Left ventricle myocardium inferior (tissue), 1 donor: Measurements from ENCODE around the gene FUCA2. TPM values are rescaled to one million over a fixed set of nuclear protein-coding genes. Genes with fewer than 3 reads are reported as not detected.

Experiments used
- DNase-seq: peaks from one replicate; pipeline ENCODE4 v3.0.0-alpha.2; 2020
- H3K27ac ChIP-seq: fragments of 200-600 bp; replicated peaks from 2 replicates; pipeline ENCODE4 v1.8.0; 2021
- H3K27me3 ChIP-seq: fragments of 200-600 bp; 2 replicates; pipeline ENCODE4 v1.8.0; 2021; ENCODE audit warnings: low read depth
- H3K36me3 ChIP-seq: fragments of 200-600 bp; 2 replicates; pipeline ENCODE4 v1.8.0; 2021
- H3K4me1 ChIP-seq: fragments of 200-600 bp; 2 replicates; pipeline ENCODE4 v1.8.0; 2021
- H3K4me3 ChIP-seq: fragments of 200-600 bp; 2 replicates; pipeline ENCODE4 v1.8.0; 2021; ENCODE audit warnings: mild to moderate bottlenecking, moderate library complexity
- H3K9me3 ChIP-seq: fragments of 200-600 bp; replicated peaks from 2 replicates; pipeline ENCODE4 v1.8.0; 2021
- CTCF ChIP-seq: fragments of 200-600 bp; IDR thresholded peaks from 2 replicates; pipeline ENCODE4 v1.8.0; 2021; ENCODE audit warnings: antibody characterized with exemption, mild to moderate bottlenecking, borderline replicate concordance
- intact Hi-C: fragments of 100-400 bp; cut with micrococcal nuclease; formaldehyde crosslinking; loops from one replicate; pipeline ENCODE4 v1.11.0; 2022
- total RNA-seq: library from RNA; stranded (reverse); fragmentation: NEBNext Ultra II Directional; extraction: Animal tissue kit (Norgen Biotek cat#: 25700); gene quantifications from one replicate; pipeline ENCODE4 v1.2.1, GENCODE V29; 2021
- donor health status: DM: no; HTN: yes; CAD: no; lungs with severe emphysema.

The FUCA2 gene
- total RNA-seq, 1 donor from 2014 or later: 44.5 TPM

GRCh38 chr6:143506620-143507019 lies 4.9 kb downstream of the FUCA2 start:
- H3K36me3 ChIP-seq: peaks cover 52% of the 10 kb centered on the region

GRCh38 chr6:143506199-143506598 lies 5.3 kb downstream of the FUCA2 start:
- Histone ChIP-seq H3K36me3 (peaks cover 55% of the 10 kb centered on the region), H3K27me3 (no peaks in the 10 kb centered on the region), H3K4me1 (peaks cover 27% of the 10 kb centered on the region), H3K27ac (no peak overlapping the region), H3K9me3 (no peaks in the 10 kb centered on the region), H3K4me3 (no peak overlapping the region)
- no peak for DNase-seq
- intact Hi-C loops: no loop called here
- no peak for TF ChIP-seq CTCF

More at GRCh38 chr6:143506620-143507019, 4.9 kb downstream of the FUCA2 start:
- Histone ChIP-seq H3K27ac (no peak overlapping the region), H3K4me1 (peaks cover 31% of the 10 kb centered on the region), H3K4me3 (no peak overlapping the region), H3K27me3 (no peaks in the 10 kb centered on the region), H3K9me3 (no peaks in the 10 kb centered on the region)
- intact Hi-C loops: no loop called here
- no peak for DNase-seq
- no peak for TF ChIP-seq CTCF

GRCh38 chr6:143505537-143505936 lies 6.0 kb downstream of the FUCA2 start:
- H3K9me3 ChIP-seq: no peaks in the 10 kb centered on the region
- H3K27ac ChIP-seq: no peak overlapping the region
- TF ChIP-seq CTCF: no peak
- intact Hi-C loops: no loop called here
- H3K27me3 ChIP-seq: no peaks in the 10 kb centered on the region
- no peak for DNase-seq
- H3K4me1 ChIP-seq: peaks cover 21% of the 10 kb centered on the region
- peaks cover 61% of the 10 kb centered on the region for H3K36me3 ChIP-seq
- H3K4me3 ChIP-seq: no peak overlapping the region

- Histone ChIP-seq H3K27ac (no peak overlapping the region), H3K27me3 (no peaks in the 10 kb centered on the region), H3K9me3 (no peaks in the 10 kb centered on the region), H3K4me3 (no peak overlapping the region), H3K36me3 (peaks cover 66% of the 10 kb centered on the region), H3K4me1 (peaks cover 16% of the 10 kb centered on the region)
- DNase-seq: no peak
- intact Hi-C loops: no loop called here
- TF ChIP-seq CTCF: no peak
Measured at GRCh38 chr6:143505111-143505510, 6.4 kb downstream of the FUCA2 start.

GRCh38 chr6:143504369-143504768 lies 7.2 kb downstream of the FUCA2 start:
- H3K4me3 ChIP-seq: no peak overlapping the region
- H3K36me3 ChIP-seq: peaks cover 72% of the 10 kb centered on the region
- TF ChIP-seq CTCF: no peak
- no peaks in the 10 kb centered on the region for H3K9me3 ChIP-seq
- H3K27ac ChIP-seq: no peak overlapping the region
- H3K4me1 ChIP-seq: peaks cover 9% of the 10 kb centered on the region
- H3K27me3 ChIP-seq: no peaks in the 10 kb centered on the region
- intact Hi-C loops: no loop called here
- DNase-seq: no peak

- intact Hi-C loops: no loop called here
- TF ChIP-seq CTCF: no peak
- no peak for DNase-seq
- Histone ChIP-seq H3K27me3 (no peaks in the 10 kb centered on the region), H3K27ac (no peak overlapping the region), H3K4me3 (no peak overlapping the region), H3K9me3 (no peaks in the 10 kb centered on the region), H3K36me3 (peaks cover 89% of the 10 kb centered on the region), H3K4me1 (no peaks in the 10 kb centered on the region)
Measured at GRCh38 chr6:143501851-143502250, 9.7 kb downstream of the FUCA2 start.
